LNCAP (cell line): Measurements from ENCODE around the gene PWWP2B.

Experiments
- CTCF ChIP-seq: fragments of 450-650 bp; IDR thresholded peaks from 2 replicates; pipeline ENCODE4 v1.5.1; 2017; ENCODE audit warnings: mild to moderate bottlenecking

PWWP2B gene

DNA sequence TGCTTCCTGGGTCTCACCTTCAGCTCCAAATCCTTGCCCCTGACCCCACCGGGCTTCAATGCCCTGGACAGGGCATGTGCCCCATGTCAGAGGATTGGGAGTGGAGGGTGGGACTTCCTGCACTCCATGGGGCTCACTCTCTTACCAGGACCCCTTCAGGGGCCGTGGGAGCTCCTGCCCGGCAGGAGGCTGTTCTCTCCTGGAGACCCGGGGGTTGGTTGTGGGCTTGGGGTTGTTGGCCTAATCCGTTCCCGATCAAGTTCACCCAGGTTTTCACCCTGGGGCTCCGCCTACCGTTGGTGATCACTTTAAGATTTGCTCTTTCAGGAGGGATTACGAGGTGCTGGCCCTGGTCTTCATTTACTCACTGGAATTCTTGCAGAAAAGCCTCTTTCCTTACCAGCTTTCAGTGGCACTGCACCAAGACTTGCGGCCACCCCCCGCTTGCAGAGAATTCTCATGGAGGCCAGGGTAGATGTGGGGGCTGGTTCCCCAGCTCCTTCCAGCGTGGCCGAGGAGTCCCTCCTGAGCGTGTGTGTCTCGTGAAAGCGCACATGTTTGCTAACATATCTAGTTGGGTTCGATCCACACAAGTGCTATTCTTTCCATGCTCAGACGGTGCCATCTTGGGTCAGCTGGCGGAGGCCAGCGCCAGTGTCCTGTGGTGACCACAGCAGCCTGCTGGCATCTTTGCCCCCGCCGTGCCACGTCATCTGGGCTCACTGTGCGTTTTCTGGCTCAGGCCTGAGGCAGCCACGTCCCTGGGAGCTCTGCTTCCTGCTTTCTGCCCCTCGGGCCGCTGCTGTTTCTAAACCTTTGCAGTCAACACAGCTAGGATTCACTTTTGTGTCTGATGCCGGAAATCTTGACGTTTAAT, 15.6 kb downstream of the PWWP2B start:
- TF ChIP-seq CTCF, result no peak

- no peak for TF ChIP-seq CTCF
Observed at GRCh38 chr10:132413226-132414205, 16.5 kb downstream of the PWWP2B start.

GRCh38 chr10:132414402-132415016, 17.5 kb downstream of the PWWP2B start:
- no peak for TF ChIP-seq CTCF

- no peak for TF ChIP-seq CTCF
Observed at GRCh38 chr10:132415255-132415654, 18.3 kb downstream of the PWWP2B start.

DNA sequence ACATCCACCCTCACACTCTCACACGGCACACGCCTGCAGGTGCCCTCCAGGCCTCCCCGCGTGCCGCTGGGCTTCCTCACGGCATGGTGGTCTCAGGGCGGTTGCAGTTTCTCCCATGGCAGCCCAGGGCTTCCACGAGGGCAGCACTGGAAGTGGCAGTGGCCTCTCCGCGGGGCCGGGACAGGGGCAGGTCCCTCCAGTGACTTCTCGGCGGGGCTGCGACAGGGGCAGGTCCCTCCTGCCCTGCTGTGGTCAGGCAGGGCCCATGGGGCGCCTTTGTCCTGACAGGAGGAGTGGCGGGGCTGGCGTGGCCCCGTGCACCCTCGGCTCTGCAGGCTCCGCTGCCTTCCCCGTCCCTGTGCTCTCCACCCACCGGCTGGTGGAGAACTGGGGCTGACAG, 19.0 kb downstream of the PWWP2B start:
- TF ChIP-seq CTCF, result no peak

DNA sequence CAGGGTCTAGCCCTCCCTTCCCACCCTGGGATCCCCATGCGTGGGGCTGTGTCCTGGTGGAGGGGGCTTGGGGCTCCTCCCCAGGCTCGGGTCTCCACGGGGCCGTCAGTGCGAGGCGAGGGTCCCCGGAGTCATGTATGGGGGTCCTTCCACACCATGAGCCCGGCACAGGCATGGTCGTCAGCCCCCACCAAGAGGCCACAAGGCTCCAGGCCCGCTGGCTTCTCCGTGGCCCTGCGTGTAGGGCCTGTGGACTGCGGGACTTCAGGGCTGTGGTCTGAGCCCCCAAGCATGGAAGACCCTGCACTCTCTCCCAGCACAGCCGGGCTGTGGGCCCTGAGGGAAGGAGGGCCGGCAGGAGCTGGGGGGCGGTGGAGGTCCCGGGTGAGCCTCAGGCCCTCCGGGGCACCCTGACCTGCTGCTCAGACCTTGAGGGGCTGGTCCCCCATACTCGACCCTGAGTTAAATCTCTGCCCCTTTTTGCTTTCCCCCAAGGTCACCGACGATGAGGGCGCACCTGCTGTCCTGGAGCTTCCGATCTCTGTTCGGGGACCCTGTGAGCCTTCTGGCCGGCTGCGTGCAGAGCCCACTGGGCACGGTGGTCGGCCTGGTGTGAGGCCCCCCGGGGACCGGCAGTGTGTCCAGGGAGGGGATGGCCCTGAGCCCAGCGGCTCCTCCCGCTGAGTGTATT, 19.7 kb downstream of the PWWP2B start:
- no peak for TF ChIP-seq CTCF
